UCSD-AML1 (cell line): Measurements from ENCODE around the gene CYP8B1.
A peak's percentile ranks its signal among the peaks of the same experiment; 100 is the strongest.
"Not testable (repeated sequence)": the region's sequence is repeated elsewhere in the genome, so short reads cannot be mapped to it uniquely, and the experiment has no call there.

Experiments
- DNase-seq: peaks from one replicate; lab custom pipeline; 2025; ENCODE audit not compliant: unreplicated experiment; lab: John Stamatoyannopoulos, UW

CYP8B1 gene

GRCh38 chr3:42886294-42886822, 10.7 kb upstream of the CYP8B1 start:
- DNase-seq, result no peak

- no peak for DNase-seq
Observed at GRCh38 chr3:42884324-42884723, 8.6 kb upstream of the CYP8B1 start.

- DNase-seq, result not testable (repeated sequence)
Observed at GRCh38 chr3:42883251-42883930, 7.7 kb upstream of the CYP8B1 start.

GRCh38 chr3:42880601-42881451, 5.1 kb upstream of the CYP8B1 start:
- peak; percentile 74 for DNase-seq

- no peak for DNase-seq
Observed at GRCh38 chr3:42880183-42880582, 4.5 kb upstream of the CYP8B1 start.

GRCh38 chr3:42877881-42878280, 2.2 kb upstream of the CYP8B1 start:
- DNase-seq, result no peak

GRCh38 chr3:42876940-42877720, 1.5 kb upstream of the CYP8B1 start:
- no peak for DNase-seq

GRCh38 chr3:42876401-42876800, 722 bp upstream of the CYP8B1 start:
- DNase-seq, result no peak

GRCh38 chr3:42874749-42875148, 930 bp downstream of the CYP8B1 start:
- no peak for DNase-seq

- DNase-seq, result no peak
Observed at GRCh38 chr3:42873221-42873982, 2.3 kb downstream of the CYP8B1 start.

- DNase-seq, result no peak
Observed at GRCh38 chr3:42872718-42873117, 3.0 kb downstream of the CYP8B1 start.

- DNase-seq, result no peak
Observed at GRCh38 chr3:42871592-42872196, 4.0 kb downstream of the CYP8B1 start.

GRCh38 chr3:42868841-42869240, 6.8 kb downstream of the CYP8B1 start:
- DNase-seq, result no peak

GRCh38 chr3:42867138-42867537, 8.5 kb downstream of the CYP8B1 start:
- DNase-seq, result no peak

GRCh38 chr3:42865256-42865655, 10.4 kb downstream of the CYP8B1 start:
- no peak for DNase-seq

- DNase-seq, result no peak
Observed at GRCh38 chr3:42864321-42864950, 11.2 kb downstream of the CYP8B1 start.

GRCh38 chr3:42856544-42856943, 19.1 kb downstream of the CYP8B1 start:
- no peak for DNase-seq

GRCh38 chr3:42855547-42856380, 19.9 kb downstream of the CYP8B1 start:
- DNase-seq, result no peak

GRCh38 chr3:42855219-42855546, 20.5 kb downstream of the CYP8B1 start:
- no peak for DNase-seq
